Neural progenitor cell (in vitro differentiated cells): ENCODE data around the gene RAPGEF2.

Experiments
- EZH2 ChIP-seq: fragments of 200-600 bp; sonication (generic); IDR thresholded peaks from 2 replicates; pipeline ENCODE4 v1.6.1; 2017; ENCODE audit warnings: antibody characterized with exemption, mild to moderate bottlenecking, moderate library complexity
- EZH2phosphoT487 ChIP-seq: fragments of 200-600 bp; sonication (generic); IDR thresholded peaks from 2 replicates; pipeline ENCODE4 v1.6.1; 2017; ENCODE audit warnings: antibody characterized with exemption
- TF ChIP-seq, protein P1 (sequence below): fragments of 200-600 bp; sonication (generic); IDR thresholded peaks from 2 replicates; pipeline ENCODE4 v1.5.1; 2017; ENCODE audit warnings: antibody characterized with exemption, mild to moderate bottlenecking

GRCh38 chr4:159111416-159111815, 8.5 kb downstream of the RAPGEF2 start:
- TF ChIP-seq, protein P1, sequence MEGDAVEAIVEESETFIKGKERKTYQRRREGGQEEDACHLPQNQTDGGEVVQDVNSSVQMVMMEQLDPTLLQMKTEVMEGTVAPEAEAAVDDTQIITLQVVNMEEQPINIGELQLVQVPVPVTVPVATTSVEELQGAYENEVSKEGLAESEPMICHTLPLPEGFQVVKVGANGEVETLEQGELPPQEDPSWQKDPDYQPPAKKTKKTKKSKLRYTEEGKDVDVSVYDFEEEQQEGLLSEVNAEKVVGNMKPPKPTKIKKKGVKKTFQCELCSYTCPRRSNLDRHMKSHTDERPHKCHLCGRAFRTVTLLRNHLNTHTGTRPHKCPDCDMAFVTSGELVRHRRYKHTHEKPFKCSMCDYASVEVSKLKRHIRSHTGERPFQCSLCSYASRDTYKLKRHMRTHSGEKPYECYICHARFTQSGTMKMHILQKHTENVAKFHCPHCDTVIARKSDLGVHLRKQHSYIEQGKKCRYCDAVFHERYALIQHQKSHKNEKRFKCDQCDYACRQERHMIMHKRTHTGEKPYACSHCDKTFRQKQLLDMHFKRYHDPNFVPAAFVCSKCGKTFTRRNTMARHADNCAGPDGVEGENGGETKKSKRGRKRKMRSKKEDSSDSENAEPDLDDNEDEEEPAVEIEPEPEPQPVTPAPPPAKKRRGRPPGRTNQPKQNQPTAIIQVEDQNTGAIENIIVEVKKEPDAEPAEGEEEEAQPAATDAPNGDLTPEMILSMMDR: no peak
- TF ChIP-seq EZH2: no peak
- TF ChIP-seq EZH2phosphoT487: no peak
